H1 (cell line): ENCODE results near the gene GMIP. TPM values are rescaled to one million over a fixed set of nuclear protein-coding genes. Genes with fewer than 3 reads are reported as not detected.

Experiments used
- CTCF ChIA-PET: fragments of 300-600 bp; sonication (Branson Sonifier 250); formaldehyde crosslinking; loops from one replicate; lab custom pipeline; 2021; ENCODE audit not compliant: partially characterized antibody; lab: Charles Lee
- POLR2A ChIA-PET: fragments of 300-600 bp; sonication (Branson Sonifier 250); formaldehyde crosslinking; loops from one replicate; lab custom pipeline; 2021; ENCODE audit warnings: inconsistent platforms; ENCODE audit not compliant: partially characterized antibody; lab: Charles Lee
- DNase-seq, 2 experiments: peaks; one replicate each; pipeline versions ENCODE4 v3.0.0 to v3.0.0-alpha.2; 2010 to 2022; ENCODE audit warnings: low spot score in 2 of 2, low read depth in 1 of 2, mixed read lengths in 1 of 2
- FAIRE-seq: peaks from 2 replicates; lab custom pipeline; 2011; peaks lifted over from hg19 to GRCh38; lab: Jason Lieb, UNC
- H2AFZ ChIP-seq: 2 replicates; pipeline ENCODE4 v1.8.1; 2012; ENCODE audit warnings: low read length, inconsistent platforms
- H2AK5ac ChIP-seq: 2 replicates; pipeline ENCODE4 v1.6.1; 2013; ENCODE audit warnings: low read depth, low read length
- H2BK120ac ChIP-seq: replicated peaks from 2 replicates; pipeline ENCODE3; 2013; ENCODE audit warnings: low read depth, low read length, inconsistent platforms
- H2BK12ac ChIP-seq: 2 replicates; pipeline ENCODE4 v1.6.1; 2013; ENCODE audit warnings: low read depth, low read length
- H2BK15ac ChIP-seq: 2 replicates; pipeline ENCODE4 v1.6.1; 2013; ENCODE audit warnings: low read length
- H2BK20ac ChIP-seq: 2 replicates; pipeline ENCODE4 v1.6.1; 2013; ENCODE audit warnings: low read length
- H2BK5ac ChIP-seq: 2 replicates; pipeline ENCODE4 v1.6.1; 2013; ENCODE audit warnings: low read depth, low read length
- H3K14ac ChIP-seq: 2 replicates; pipeline ENCODE4 v1.6.1; 2013; ENCODE audit warnings: inconsistent platforms; ENCODE audit not compliant: insufficient read length
- H3K18ac ChIP-seq: 2 replicates; pipeline ENCODE4 v1.6.1; 2013; ENCODE audit warnings: low read length; ENCODE audit errors: extremely low read depth
- H3K23ac ChIP-seq: 2 replicates; pipeline ENCODE4 v1.6.1; 2013; ENCODE audit warnings: inconsistent platforms; ENCODE audit not compliant: insufficient read length
- H3K23me2 ChIP-seq: 2 replicates; pipeline ENCODE4 v1.6.1; 2013; ENCODE audit warnings: low read depth, low read length
- H3K27ac ChIP-seq: 2 replicates; pipeline ENCODE4 v1.6.1; 2011; ENCODE audit warnings: low read depth, low read length, inconsistent platforms
- H3K27me3 ChIP-seq, 4 experiments: replicated peaks in 1 of 4; 1 replicate in 1 of 4; 2 replicates in 3 of 4; pipeline versions ENCODE4 v1.6.1 to v1.8.1; 2011 to 2013; ENCODE audit warnings: low read length in 3 of 4, mild to moderate bottlenecking in 3 of 4, inconsistent platforms in 2 of 4, mixed read lengths in 2 of 4, moderate library complexity in 1 of 4; ENCODE audit not compliant: control insufficient read depth in 3 of 4, insufficient read depth in 3 of 4; ENCODE audit errors: extremely low read depth in 1 of 4
- H3K36me3 ChIP-seq, 4 experiments: 2 replicates each; pipeline versions ENCODE4 v1.6.1 to v1.8.1; 2011 to 2013; ENCODE audit warnings: mild to moderate bottlenecking in 4 of 4, low read length in 3 of 4, moderate library complexity in 2 of 4, control low read depth in 1 of 4, inconsistent platforms in 1 of 4; ENCODE audit not compliant: insufficient read depth in 4 of 4, control insufficient read depth in 2 of 4
- H3K4ac ChIP-seq: replicated peaks from 2 replicates; pipeline ENCODE3; 2013; ENCODE audit warnings: low read length, low read depth, mixed read lengths, inconsistent platforms; ENCODE audit not compliant: insufficient read length
- H3K4me1 ChIP-seq, 4 experiments: replicated peaks in 1 of 4; 1 replicate in 1 of 4; 2 replicates in 3 of 4; pipeline versions ENCODE4 v1.6.1 to v1.8.1; 2011 to 2013; ENCODE audit warnings: low read length in 3 of 4, inconsistent platforms in 2 of 4, mixed read lengths in 1 of 4; ENCODE audit not compliant: insufficient read depth in 4 of 4, control insufficient read depth in 3 of 4
- H3K4me2 ChIP-seq, 2 experiments: 2 replicates each; pipeline versions ENCODE4 v1.6.1 to v1.8.1; 2011 to 2013; ENCODE audit warnings: low read depth in 2 of 2, low read length in 2 of 2, control low read depth in 1 of 2, inconsistent platforms in 1 of 2, mild to moderate bottlenecking in 1 of 2; ENCODE audit not compliant: insufficient read depth in 1 of 2
- H3K4me3 ChIP-seq, 4 experiments: fragments of 200-600, 300-600 bp in 1 of 4; sonication (generic), shearing (Covaris generic), sonication (Bioruptor Twin) in 1 of 4; 2 replicates each; pipeline versions ENCODE4 v1.5.1 to v1.8.1; 2011 to 2016; ENCODE audit warnings: low read length in 4 of 4, low read depth in 3 of 4, control low read depth in 2 of 4, inconsistent platforms in 2 of 4, mild to moderate bottlenecking in 2 of 4, mixed read lengths in 1 of 4, moderate library complexity in 1 of 4; ENCODE audit not compliant: insufficient read depth in 2 of 4; ENCODE audit errors: extremely low read depth in 1 of 4
- H3K56ac ChIP-seq: replicated peaks from 2 replicates; pipeline ENCODE3; 2013; ENCODE audit warnings: low read depth, mild to moderate bottlenecking, mixed read lengths, low read length, inconsistent platforms; ENCODE audit not compliant: insufficient read length
- H3K79me1 ChIP-seq: 2 replicates; pipeline ENCODE4 v1.6.1; 2013; ENCODE audit warnings: low read depth, low read length, control low read depth
- H3K79me2 ChIP-seq, 2 experiments: 2 replicates each; pipeline versions ENCODE4 v1.6.1 to v1.8.1; 2012 to 2013; ENCODE audit warnings: low read length in 2 of 2, mild to moderate bottlenecking in 2 of 2, inconsistent platforms in 1 of 2; ENCODE audit not compliant: insufficient read depth in 2 of 2, control insufficient read depth in 1 of 2
- H3K9ac ChIP-seq, 4 experiments: replicated peaks in 1 of 4; 1 replicate in 1 of 4; 2 replicates in 3 of 4; pipeline versions ENCODE4 v1.6.1 to v1.8.1; 2011 to 2013; ENCODE audit warnings: low read depth in 3 of 4, low read length in 3 of 4, control low read depth in 2 of 4, mild to moderate bottlenecking in 2 of 4, moderate library complexity in 2 of 4, inconsistent platforms in 1 of 4; ENCODE audit errors: extremely low read depth in 1 of 4
- H3K9me3 ChIP-seq, 2 experiments: 2 replicates each; pipeline versions ENCODE4 v1.6.1 to v1.8.1; 2012 to 2013; ENCODE audit warnings: mild to moderate bottlenecking in 2 of 2, moderate library complexity in 2 of 2, control low read depth in 1 of 2, inconsistent platforms in 1 of 2, low read depth in 1 of 2, low read length in 1 of 2, mixed read lengths in 1 of 2; ENCODE audit not compliant: insufficient read depth in 2 of 2
- H4K20me1 ChIP-seq, 2 experiments: replicated peaks in 1 of 2; 2 replicates each; pipeline versions ENCODE3 to v1.8.1; 2011 to 2013; ENCODE audit warnings: inconsistent platforms in 2 of 2, low read length in 2 of 2, mild to moderate bottlenecking in 1 of 2; ENCODE audit not compliant: insufficient read depth in 2 of 2, control insufficient read depth in 1 of 2
- H4K5ac ChIP-seq: 2 replicates; pipeline ENCODE4 v1.6.1; 2013; ENCODE audit warnings: low read length, low read depth, mixed read lengths, inconsistent platforms; ENCODE audit not compliant: insufficient read length
- H4K8ac ChIP-seq: 2 replicates; pipeline ENCODE4 v1.8.0; 2013; ENCODE audit warnings: mild to moderate bottlenecking, moderate library complexity, low read length, inconsistent platforms; ENCODE audit not compliant: insufficient read depth; ENCODE audit errors: extremely low read depth
- H4K91ac ChIP-seq: replicated peaks from 2 replicates; pipeline ENCODE3; 2013; ENCODE audit warnings: low read length, mixed read lengths, inconsistent platforms; ENCODE audit not compliant: insufficient read length
- ATF2 ChIP-seq: IDR thresholded peaks from 2 replicates; pipeline ENCODE4 v1.6.1; 2012; ENCODE audit warnings: low read length, inconsistent platforms
- BRCA1 ChIP-seq: IDR thresholded peaks from 2 replicates; pipeline ENCODE4 v1.6.1; 2012; ENCODE audit warnings: low read depth, low read length, improper control_type of control experiment
- GABPA ChIP-seq: IDR thresholded peaks from 2 replicates; pipeline ENCODE4 v1.6.1; 2011; ENCODE audit warnings: mild to moderate bottlenecking, low read length, moderate library complexity, borderline replicate concordance; ENCODE audit not compliant: insufficient read depth
- PHF8 ChIP-seq: fragments of 200-600 bp; sonication (generic); conservative IDR thresholded peaks from 2 replicates; pipeline ENCODE4 v1.7.1; 2012; ENCODE audit warnings: low read depth, mild to moderate bottlenecking, inconsistent platforms, low read length, moderate library complexity
- POLR2A ChIP-seq, 2 experiments: IDR thresholded peaks; 1 replicate in 1 of 2; 2 replicates in 1 of 2; pipeline ENCODE4 v1.6.1; 2011; ENCODE audit warnings: low read depth in 2 of 2, low read length in 2 of 2, mild to moderate bottlenecking in 2 of 2; ENCODE audit errors: control extremely low read depth in 1 of 2
- POLR2AphosphoS5 ChIP-seq: IDR thresholded peaks from 2 replicates; pipeline ENCODE4 v1.6.1; 2011; ENCODE audit warnings: low read depth, low read length
- TAF1 ChIP-seq: IDR thresholded peaks from 2 replicates; pipeline ENCODE4 v1.6.1; 2011; ENCODE audit warnings: mild to moderate bottlenecking, low read depth, low read length
- TAF7 ChIP-seq: optimal IDR thresholded peaks from 2 replicates; pipeline ENCODE3; 2011; ENCODE audit warnings: low read depth, mild to moderate bottlenecking, inconsistent platforms, low read length, moderate library complexity, borderline replicate concordance
- TBP ChIP-seq: IDR thresholded peaks from 2 replicates; pipeline ENCODE4 v1.6.1; 2011; ENCODE audit warnings: low read depth, low read length, improper control_type of control experiment
- YY1 ChIP-seq: IDR thresholded peaks from 2 replicates; pipeline ENCODE4 v1.6.1; 2011; ENCODE audit warnings: low read depth, mild to moderate bottlenecking, low read length
- WGBS, 2 experiments: shearing (Covaris generic) in 1 of 2; methylation state at CpG; one replicate each; pipeline versions ENCODE4 v1.1.6 to v1.1.7; 2013 to 2015; ENCODE audit warnings: low lambda C conversion rate in 2 of 2, mixed read lengths in 2 of 2, inconsistent platforms in 1 of 2, low coverage in 1 of 2, missing lambda C conversion rate in 1 of 2; ENCODE audit not compliant: insufficient replicate concordance in 2 of 2, insufficient coverage in 1 of 2, insufficient read length in 1 of 2; ENCODE audit errors: extremely low coverage in 1 of 2, missing lambda C conversion rate in 1 of 2; 5-methylcytosine and 5-hydroxymethylcytosine counted together
- polyA plus RNA-seq, 7 experiments: library from polyadenylated mRNA; depleted of rRNA in 3 of 7; stranded (reverse) in 5 of 7; unstranded in 2 of 7; fragments of >200 nt in 5 of 7; fragments of 200-250 nt in 2 of 7; gene quantifications; 1 replicate in 5 of 7; 2 replicates in 1 of 7; 4 replicates in 1 of 7; pipeline versions ENCODE4 v1.2.1 to v1.2.3, GENCODE V29; 2011 to 2013; ENCODE audit warnings: missing spikeins in 2 of 7, mixed read lengths in 2 of 7
- total RNA-seq: library from RNA; stranded (reverse); fragmentation: NEBNext Ultra II Directional; extraction: Animal tissue kit (Norgen Biotek cat#: 25700); gene quantifications from 2 replicates; pipeline ENCODE4 v1.2.1, GENCODE V29; 2021

The GMIP gene
- total and polyA plus RNA-seq, 2 of the 8 experiments (the other 6 are each of a cell fraction or from before 2014, with no cell fraction given) = 5.7 to 18.1 TPM

- Histone ChIP-seq H2BK12ac (peak overlapping the region; percentile 80), H3K23ac (no peak overlapping the region), H3K79me2 (peaks cover 0 to 18% of the 10 kb centered on the region in 2 experiments; a peak in 3 of 4 replicates), H3K27ac (peak overlapping the region; percentile 71; the same call in 1 of the 2 replicates), H3K4me3 (peak overlapping the region; percentile 69 to 82 (median 74)), H2BK120ac (no peak overlapping the region), H3K23me2 (peaks cover 10% of the 10 kb centered on the region), H4K20me1 (peaks cover 3 to 9% of the 10 kb centered on the region in 2 experiments), H3K56ac (peak overlapping the region; percentile 93), H3K9me3 (no peaks in the 10 kb centered on the region)
- ChIA-PET CTCF (interaction anchor here (1.0 to 1.5 kb wide), 4 partner anchors 15 to 97 kb away, joined by 4 to 6 read pairs (median 4); partner anchors contain the start of gene GMIP), POLR2A (interaction anchor here (0.6 to 4.2 kb wide), 20 partner anchors 9 to 1033 kb away, joined by 3 to 46 read pairs (median 4); partner anchors contain the start of genes ATP13A1, GMIP, PBX4 and ZNF101)
- 10% methylated on average over 32 of the region's 51 CpGs; no CpG with 5 or more reads in 1 of the 2 experiments for WGBS, 2 experiments
- TF ChIP-seq TAF1 (peak; percentile 80), YY1 (no peak), ATF2 (no peak), POLR2A (IDR thresholded peaks at IDR 0.05; ENCODE audit: control extremely low read depth in 1 of 2, low read depth in 2 of 2, low read length in 2 of 2) (peak in 1 of 2 experiments; percentile 72; a peak in 1 of 3 replicates), GABPA (0 out of 2 replicates have a peak, but pooled peaks have one; percentile 23), POLR2AphosphoS5 (peak; percentile 79), BRCA1 (no peak), PHF8 (peak; percentile 59; the same call in 1 of the 2 replicates), TBP (peak; percentile 58; the same call in 1 of the 2 replicates), TAF7 (peak; percentile 61)
- TF ChIP-seq, all 59 proteins: peak for 7
- peaks cover 6 to 14% (median 9%) of the 10 kb centered on the region in 4 experiments; a peak in 7 of 8 replicates for H3K36me3 ChIP-seq
- peaks cover 0 to 11% (median 8%) of the 10 kb centered on the region in 4 experiments; a peak in 5 of 7 replicates for H3K4me1 ChIP-seq
- DNase-seq (peak; percentile 73 to 90), FAIRE-seq (no peak)
- H4K91ac ChIP-seq = peak overlapping the region; percentile 96
- H3K18ac ChIP-seq = peak overlapping the region; percentile 83; the same call in 1 of the 2 replicates
- H3K14ac ChIP-seq = no peak overlapping the region
- H3K27me3 ChIP-seq = no peaks in the 10 kb centered on the region
- peak overlapping the region; percentile 96 for H4K5ac ChIP-seq
- peak overlapping the region; percentile 98 for H4K8ac ChIP-seq
- peak overlapping the region; percentile 69 to 91 for H3K4me2 ChIP-seq
- no peak overlapping the region for H2BK20ac ChIP-seq
- H2BK5ac ChIP-seq = peak overlapping the region; percentile 93
- H2BK15ac ChIP-seq = no peak overlapping the region
- peak overlapping the region; percentile 86; the same call in 1 of the 2 replicates for H2AK5ac ChIP-seq
- no peak overlapping the region for H2AFZ ChIP-seq
- H3K4ac ChIP-seq = no peak overlapping the region
- peak overlapping the region; percentile 41 to 74 (median 59) for H3K9ac ChIP-seq
- H3K79me1 ChIP-seq = peaks cover 10% of the 10 kb centered on the region
Observed at GRCh38 chr19:19628501-19629134, 14.8 kb downstream of the GMIP start.
